Muscle layer of colon (tissue), 2 donors: ENCODE measurements around the gene MID1IP1.

Experiments used
- H3K27ac ChIP-seq: one replicate; pipeline ENCODE4 v1.7.0; 2013; ENCODE audit warnings: low read depth, mild to moderate bottlenecking, low read length, moderate library complexity
- H3K27me3 ChIP-seq, 2 donors: one replicate each; pipeline ENCODE4 v1.7.0; 2013; ENCODE audit warnings: low read length in 2 of 2, mild to moderate bottlenecking in 2 of 2; ENCODE audit not compliant: insufficient read depth in 2 of 2, control insufficient read depth in 1 of 2
- H3K36me3 ChIP-seq: one replicate; pipeline ENCODE4 v1.7.0; 2013; ENCODE audit warnings: mild to moderate bottlenecking, low read length; ENCODE audit not compliant: insufficient read depth
- H3K4me1 ChIP-seq: one replicate; pipeline ENCODE4 v1.7.0; 2013; ENCODE audit warnings: mild to moderate bottlenecking, low read length; ENCODE audit not compliant: insufficient read depth
- H3K4me3 ChIP-seq, 2 donors: one replicate each; pipeline ENCODE4 v1.7.0; 2013; ENCODE audit warnings: low read length in 2 of 2, low read depth in 1 of 2, mild to moderate bottlenecking in 1 of 2, moderate library complexity in 1 of 2
- H3K9ac ChIP-seq: one replicate; pipeline ENCODE4 v1.7.0; 2013; ENCODE audit warnings: low read length
- H3K9me3 ChIP-seq: one replicate; pipeline ENCODE4 v1.7.0; 2013; ENCODE audit warnings: mild to moderate bottlenecking, low read length
- donor health status: abdominal sarcoma.
- donor health status: Adenocarcinoma of cecum.

MID1IP1 gene

GRCh38 chrX:38800981-38801845, at the start of gene MID1IP1:
MID1IP1 (plus strand) TSS chrX:38801459; CDS start chrX:38804947, 3,488 bp downstream.
- peaks cover 0 to 7% of the 10 kb centered on the region in 2 donors for H3K27me3 ChIP-seq
- H3K4me3 ChIP-seq, result peak within 1 kb of the TSS; percentile 29 to 63
- H3K36me3 ChIP-seq, result no peaks in the 10 kb centered on the region
- no peaks in the 10 kb centered on the region for H3K4me1 ChIP-seq
- peak within 1 kb of the TSS; percentile 45 for H3K9ac ChIP-seq
- H3K27ac ChIP-seq, result peak within 1 kb of the TSS; percentile 94
- H3K9me3 ChIP-seq, result no peaks in the 10 kb centered on the region

GRCh38 chrX:38754102-38754790, 47.0 kb upstream of the MID1IP1 start:
- Histone ChIP-seq H3K4me1 (no peaks in the 10 kb centered on the region), H3K9me3 (no peaks in the 10 kb centered on the region), H3K36me3 (no peaks in the 10 kb centered on the region), H3K27ac (no peak overlapping the region), H3K4me3 (no peak overlapping the region), H3K27me3 (peaks cover 0 to 15% of the 10 kb centered on the region in 2 donors), H3K9ac (no peak overlapping the region)

GRCh38 chrX:38754818-38755718, 46.2 kb upstream of the MID1IP1 start:
- H3K27me3 ChIP-seq, result peaks cover 0 to 10% of the 10 kb centered on the region in 2 donors
- no peak overlapping the region for H3K4me3 ChIP-seq
- H3K9ac ChIP-seq, result no peak overlapping the region
- H3K27ac ChIP-seq, result no peak overlapping the region
- no peaks in the 10 kb centered on the region for H3K36me3 ChIP-seq
- H3K4me1 ChIP-seq, result no peaks in the 10 kb centered on the region
- H3K9me3 ChIP-seq, result no peaks in the 10 kb centered on the region

GRCh38 chrX:38760883-38761282, 40.4 kb upstream of the MID1IP1 start:
- no peak overlapping the region for H3K9ac ChIP-seq
- H3K4me1 ChIP-seq, result no peaks in the 10 kb centered on the region
- no peaks in the 10 kb centered on the region for H3K9me3 ChIP-seq
- no peak overlapping the region for H3K27ac ChIP-seq
- H3K27me3 ChIP-seq, result peaks cover 0 to 5% of the 10 kb centered on the region in 2 donors
- H3K36me3 ChIP-seq, result no peaks in the 10 kb centered on the region
- H3K4me3 ChIP-seq, result no peak overlapping the region

GRCh38 chrX:38768079-38768478, 33.2 kb upstream of the MID1IP1 start:
- no peak overlapping the region for H3K9ac ChIP-seq
- H3K36me3 ChIP-seq, result no peaks in the 10 kb centered on the region
- no peak overlapping the region for H3K4me3 ChIP-seq
- H3K4me1 ChIP-seq, result no peaks in the 10 kb centered on the region
- no peak overlapping the region for H3K27ac ChIP-seq
- no peaks in the 10 kb centered on the region for H3K9me3 ChIP-seq
- H3K27me3 ChIP-seq, result no peaks in the 10 kb centered on the region

GRCh38 chrX:38770152-38770551, 31.1 kb upstream of the MID1IP1 start:
- Histone ChIP-seq H3K27ac (no peak overlapping the region), H3K4me1 (no peaks in the 10 kb centered on the region), H3K4me3 (no peak overlapping the region), H3K9me3 (no peaks in the 10 kb centered on the region), H3K27me3 (no peaks in the 10 kb centered on the region), H3K9ac (no peak overlapping the region), H3K36me3 (no peaks in the 10 kb centered on the region)

- Histone ChIP-seq H3K36me3 (no peaks in the 10 kb centered on the region), H3K9me3 (no peaks in the 10 kb centered on the region), H3K4me3 (no peak overlapping the region), H3K27ac (no peak overlapping the region), H3K27me3 (peaks cover 0 to 6% of the 10 kb centered on the region in 2 donors), H3K4me1 (no peaks in the 10 kb centered on the region), H3K9ac (no peak overlapping the region)
These were observed 27.0 kb upstream of the MID1IP1 start for GRCh38 chrX:38774249-38774648.

GRCh38 chrX:38796946-38797345, 4.3 kb upstream of the MID1IP1 start:
- Histone ChIP-seq H3K27ac (no peak overlapping the region), H3K4me3 (no peak overlapping the region), H3K4me1 (no peaks in the 10 kb centered on the region), H3K27me3 (no peaks in the 10 kb centered on the region), H3K36me3 (no peaks in the 10 kb centered on the region), H3K9me3 (no peaks in the 10 kb centered on the region), H3K9ac (no peak overlapping the region)

- Histone ChIP-seq H3K27ac (no peak overlapping the region), H3K4me3 (no peak overlapping the region), H3K4me1 (no peaks in the 10 kb centered on the region), H3K27me3 (peaks cover 0 to 2% of the 10 kb centered on the region in 2 donors), H3K9ac (no peak overlapping the region), H3K36me3 (no peaks in the 10 kb centered on the region), H3K9me3 (no peaks in the 10 kb centered on the region)
These were observed 2.3 kb upstream of the MID1IP1 start for GRCh38 chrX:38798956-38799355.

- no peak overlapping the region for H3K4me3 ChIP-seq
- H3K9ac ChIP-seq, result no peak overlapping the region
- no peaks in the 10 kb centered on the region for H3K36me3 ChIP-seq
- no peaks in the 10 kb centered on the region for H3K9me3 ChIP-seq
- H3K27me3 ChIP-seq, result peaks cover 0 to 7% of the 10 kb centered on the region in 2 donors
- no peak overlapping the region for H3K27ac ChIP-seq
- H3K4me1 ChIP-seq, result no peaks in the 10 kb centered on the region
These were observed 1.2 kb upstream of the MID1IP1 start for GRCh38 chrX:38799995-38800580.

GRCh38 chrX:38803243-38803587, 2.0 kb downstream of the MID1IP1 start:
- peak overlapping the region; percentile 79 for H3K27ac ChIP-seq
- no peaks in the 10 kb centered on the region for H3K36me3 ChIP-seq
- H3K9ac ChIP-seq, result no peak overlapping the region
- peaks cover 0 to 7% of the 10 kb centered on the region in 2 donors for H3K27me3 ChIP-seq
- H3K4me3 ChIP-seq, result peak overlapping the region; percentile 44 to 67
- no peaks in the 10 kb centered on the region for H3K4me1 ChIP-seq
- no peaks in the 10 kb centered on the region for H3K9me3 ChIP-seq
